Measurements from ENCODE around the gene TIAL1.
A peak's percentile ranks its signal among the peaks of the same experiment; 100 is the strongest.
"Not testable (repeated sequence)": the region's sequence is repeated elsewhere in the genome, so short reads cannot be mapped to it uniquely, and the experiment has no call there.

Gene TIAL1

GRCh38 chr10:119611433-119611832 is 14.7 kb upstream of the TIAL1 start:
- DNase-seq = no peak

DNA sequence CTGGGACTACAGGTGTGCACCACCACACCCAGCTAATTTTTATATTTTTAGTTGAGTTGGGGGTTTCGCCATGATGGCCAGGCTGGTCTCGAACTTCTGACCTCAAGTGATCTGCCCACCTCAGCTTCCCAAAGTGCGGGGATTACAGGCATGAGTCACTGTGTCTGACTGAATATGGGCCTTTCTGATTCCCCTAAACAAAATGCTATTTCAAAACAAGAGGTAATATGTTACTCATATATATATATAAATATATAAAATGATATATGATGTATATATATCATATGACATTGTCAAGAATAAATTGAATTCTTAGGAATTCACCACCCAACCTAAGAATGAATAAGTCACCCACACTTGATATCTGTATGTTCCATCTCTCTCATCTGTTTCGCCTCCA is 12.8 kb upstream of the TIAL1 start:
- DNase-seq = no peak

GRCh38 chr10:119608316-119609155 is 11.8 kb upstream of the TIAL1 start:
- peak; percentile 38 for DNase-seq

- no peak for DNase-seq
Measured at GRCh38 chr10:119604468-119604867, 7.7 kb upstream of the TIAL1 start.

DNA sequence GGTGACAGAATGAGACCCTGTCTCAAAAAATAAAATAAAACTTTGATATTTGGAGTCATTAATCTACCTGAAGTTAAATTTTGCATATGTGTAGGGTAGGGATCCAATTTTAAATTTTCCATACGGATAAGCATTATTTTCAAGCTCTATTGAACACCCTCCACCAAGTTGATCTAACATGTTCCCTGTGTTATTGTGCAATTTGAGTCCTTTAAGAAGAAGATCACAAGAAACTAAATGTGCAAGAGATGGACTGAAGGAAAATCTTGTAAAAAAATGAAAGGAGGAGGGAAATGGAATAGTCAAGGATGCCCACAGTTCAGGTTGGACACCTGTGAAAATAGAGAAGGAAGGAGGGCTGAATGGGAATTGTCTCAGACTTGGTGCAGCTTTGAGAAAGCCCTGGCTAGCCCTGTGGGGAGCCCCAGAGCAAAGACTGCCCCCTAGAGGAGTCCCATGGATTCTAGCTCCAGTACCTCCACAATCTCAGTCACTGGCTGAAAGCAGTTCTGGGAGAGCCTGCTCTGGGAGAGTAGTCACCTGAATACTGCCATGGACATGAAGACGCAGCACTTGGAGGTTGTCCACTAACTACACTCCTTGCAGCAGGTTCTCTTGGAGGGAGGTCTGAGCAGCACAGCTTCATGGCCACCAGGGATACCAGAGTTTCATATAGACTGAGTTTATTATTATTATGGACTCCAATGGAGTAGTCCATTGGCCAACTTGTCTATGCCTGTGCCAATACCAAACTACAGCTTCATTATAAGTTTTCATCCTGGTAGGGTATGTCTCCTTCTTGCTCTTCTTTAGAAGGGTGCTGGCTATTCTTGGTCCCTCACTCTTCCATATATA is 5.7 kb upstream of the TIAL1 start:
- no peak for DNase-seq

GRCh38 chr10:119598397-119598796 is 1.6 kb upstream of the TIAL1 start:
- no peak for DNase-seq

GRCh38 chr10:119597405-119598186 is 832 bp upstream of the TIAL1 start:
- DNase-seq = no peak

GRCh38 chr10:119595676-119596515 is 868 bp downstream of the TIAL1 start:
- peak; percentile 61 for DNase-seq

- DNase-seq = no peak
Measured at GRCh38 chr10:119595134-119595675, 1.6 kb downstream of the TIAL1 start.

DNA sequence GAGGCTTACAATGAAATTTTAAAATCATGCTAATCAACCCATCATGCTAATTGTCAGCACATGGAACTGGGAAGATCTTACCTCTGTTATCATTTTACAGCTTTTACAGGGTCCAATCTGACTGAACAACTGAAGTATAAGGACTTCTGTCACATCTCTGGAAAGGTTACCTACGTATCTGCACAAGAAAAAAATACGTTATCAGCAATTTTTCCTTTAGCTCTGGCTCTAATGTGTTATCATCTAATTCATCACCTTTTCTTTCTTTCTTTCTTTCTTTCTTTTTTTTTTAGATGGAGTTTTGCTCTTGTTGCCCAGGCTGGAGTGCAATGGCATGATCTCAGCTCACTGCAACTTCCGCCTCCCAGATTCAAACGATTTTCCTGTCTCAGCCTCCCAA is 8.7 kb downstream of the TIAL1 start:
- no peak for DNase-seq

- DNase-seq = no peak
Measured at GRCh38 chr10:119578355-119578754, 18.4 kb downstream of the TIAL1 start.

DNA sequence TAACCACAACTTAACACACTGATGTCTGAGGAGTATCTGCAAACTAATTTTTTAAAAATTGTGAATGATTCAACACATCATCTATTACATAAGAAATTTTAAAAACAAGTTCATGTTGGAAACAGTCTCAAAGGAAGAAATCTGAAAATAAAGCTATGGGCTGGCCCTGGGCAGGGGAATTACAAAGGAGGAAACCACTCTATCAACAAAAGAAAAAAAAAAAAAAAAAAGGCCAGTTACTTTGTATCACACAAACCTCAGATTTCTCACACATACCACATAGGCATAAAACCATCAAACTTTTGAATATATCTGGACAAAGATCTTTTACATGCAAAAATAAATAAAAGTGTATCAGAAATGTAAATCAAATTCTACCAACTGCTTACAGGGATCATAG is 20.8 kb downstream of the TIAL1 start:
- no peak for DNase-seq

GRCh38 chr10:119575506-119575905 is 21.3 kb downstream of the TIAL1 start:
- DNase-seq = no peak

DNA sequence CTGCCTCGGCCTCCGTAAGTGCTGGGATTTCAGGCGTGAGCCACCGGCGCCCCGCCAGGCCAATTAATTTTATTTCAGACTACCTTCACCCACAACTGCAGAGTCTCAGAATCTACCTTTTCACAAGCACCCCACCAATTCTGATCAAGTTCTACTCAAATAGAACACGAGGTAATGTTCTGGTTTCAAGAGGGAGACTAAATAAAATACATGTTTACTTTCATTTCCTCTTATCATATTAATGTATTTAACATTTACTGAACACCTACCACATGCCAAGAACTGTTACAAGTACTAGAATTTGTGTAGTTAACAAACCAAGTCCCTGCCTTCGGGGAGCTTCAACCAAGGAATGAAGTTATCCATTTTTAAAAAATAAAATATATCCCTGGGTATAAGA is 28.8 kb downstream of the TIAL1 start:
- no peak for DNase-seq

DNA sequence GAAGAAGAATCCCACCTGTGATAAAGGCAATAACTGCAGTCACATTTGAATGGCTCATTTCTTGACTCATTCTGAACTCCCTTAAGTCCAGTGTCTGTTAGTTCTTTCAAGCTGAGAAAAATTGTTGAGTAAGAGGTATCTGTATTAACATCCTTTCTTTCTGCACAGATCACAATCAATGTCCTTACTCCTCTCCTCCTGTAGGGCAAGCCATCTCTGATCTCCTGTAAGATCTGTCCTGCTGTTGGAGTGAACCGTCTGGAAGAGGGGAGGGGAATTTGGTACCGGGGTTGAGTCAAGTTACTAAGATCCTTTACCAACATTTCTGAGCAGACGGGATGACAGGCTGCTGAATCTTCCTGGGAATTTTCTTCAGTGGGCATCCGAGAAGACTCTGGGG is 34.7 kb downstream of the TIAL1 start:
- DNase-seq = no peak

- DNase-seq = not testable (repeated sequence)
Measured at GRCh38 chr10:119559511-119559910, 37.3 kb downstream of the TIAL1 start.

DNA sequence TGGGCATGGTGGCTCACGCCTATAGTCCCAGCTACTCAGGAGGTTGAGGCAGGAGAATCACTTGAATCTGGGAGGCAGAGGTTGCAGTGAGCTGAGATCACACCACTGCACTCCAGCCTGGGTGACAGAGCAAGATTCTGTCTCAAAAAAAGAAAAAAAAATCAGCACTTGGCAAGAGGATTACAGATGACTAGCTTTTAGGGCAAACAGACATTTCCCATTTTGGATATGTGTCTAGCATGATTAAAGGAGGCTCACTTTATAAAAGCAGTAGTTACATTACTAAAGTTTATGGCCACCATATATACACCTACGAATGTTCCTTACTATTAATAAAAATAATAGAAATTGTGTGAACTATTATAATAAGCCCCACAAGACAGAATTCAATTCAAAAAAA is 40.7 kb downstream of the TIAL1 start:
- not testable (repeated sequence) for DNase-seq

DNA sequence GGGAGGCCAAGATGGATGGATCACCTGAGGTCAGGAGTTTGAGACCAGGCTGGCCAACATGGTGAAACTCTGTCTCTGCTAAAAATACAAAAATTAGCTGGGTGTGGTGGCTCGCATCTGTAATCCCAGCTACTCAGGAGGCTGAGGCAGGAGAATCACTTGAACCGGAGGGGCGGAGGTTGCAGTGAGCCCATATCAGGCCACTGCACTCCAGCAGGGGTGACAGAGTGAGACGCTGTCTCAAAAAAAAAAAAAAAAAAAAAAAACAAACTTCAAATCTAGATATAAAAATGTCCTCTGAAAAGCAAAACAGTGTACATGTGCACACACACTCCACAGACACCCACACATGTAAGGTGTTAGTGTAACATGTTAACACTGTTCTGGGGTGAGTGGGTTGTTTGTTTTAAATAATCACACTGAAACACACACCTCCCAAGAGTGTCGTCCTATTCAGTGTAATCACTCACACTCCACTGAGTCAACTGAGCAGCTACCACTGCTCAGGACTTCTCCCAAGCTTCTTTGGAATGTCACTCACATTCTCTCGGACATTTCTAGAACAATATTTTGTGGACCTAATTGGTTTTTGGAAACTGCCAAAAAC is 41.5 kb downstream of the TIAL1 start:
- DNase-seq = no peak

DNA sequence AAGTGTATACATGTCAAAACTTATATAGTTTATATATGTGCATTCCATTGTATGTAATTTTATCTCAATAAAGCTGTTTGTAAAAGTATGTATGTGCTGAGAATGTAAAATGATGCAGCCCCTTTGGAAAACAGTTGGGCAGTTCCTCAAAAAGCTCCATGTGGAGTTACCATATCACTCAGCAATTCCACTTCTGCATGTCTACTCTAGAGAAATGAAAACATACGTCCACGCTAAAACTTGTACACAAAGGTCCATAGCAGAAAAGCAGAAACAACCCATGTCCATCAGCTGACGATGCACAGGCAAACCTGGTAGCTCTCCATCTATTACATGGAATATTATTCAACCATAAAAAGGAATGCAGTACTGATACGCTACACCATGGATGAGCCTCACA is 45.9 kb downstream of the TIAL1 start:
- DNase-seq = no peak

DNA sequence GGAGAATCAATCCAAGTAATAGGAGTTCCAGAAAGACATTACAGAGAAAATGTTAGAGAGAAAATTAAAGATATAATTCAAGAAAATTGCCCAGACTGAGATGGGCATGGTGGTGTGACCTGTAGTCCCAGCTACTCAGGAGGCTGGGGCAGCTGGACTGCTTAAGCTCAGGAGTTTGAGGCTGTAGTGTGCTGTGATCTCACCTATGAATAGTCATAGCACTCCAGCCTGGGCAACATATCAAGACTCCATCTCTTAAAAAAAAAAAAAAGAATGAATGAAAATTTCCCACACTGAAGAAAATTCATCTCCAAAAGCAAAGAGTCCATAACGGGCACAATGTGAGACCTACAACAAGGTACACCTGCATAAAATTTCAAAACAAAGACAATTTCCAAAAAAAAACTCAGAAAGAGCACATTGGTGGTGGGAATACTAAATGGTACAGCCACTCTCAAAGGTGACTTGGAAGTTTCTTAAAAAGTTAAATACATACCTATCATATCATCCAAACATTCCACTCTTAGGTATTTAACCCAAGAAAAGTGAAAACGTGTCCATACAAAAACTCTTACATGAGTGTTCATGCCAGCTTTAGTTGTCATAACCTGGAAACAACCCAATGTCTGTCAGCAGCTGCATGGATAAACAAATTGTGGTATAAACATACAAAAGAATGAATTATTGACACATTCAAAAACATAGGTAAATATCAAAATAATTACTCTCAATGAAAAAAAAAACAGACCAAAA is 47.3 kb downstream of the TIAL1 start:
- no peak for DNase-seq

DNA sequence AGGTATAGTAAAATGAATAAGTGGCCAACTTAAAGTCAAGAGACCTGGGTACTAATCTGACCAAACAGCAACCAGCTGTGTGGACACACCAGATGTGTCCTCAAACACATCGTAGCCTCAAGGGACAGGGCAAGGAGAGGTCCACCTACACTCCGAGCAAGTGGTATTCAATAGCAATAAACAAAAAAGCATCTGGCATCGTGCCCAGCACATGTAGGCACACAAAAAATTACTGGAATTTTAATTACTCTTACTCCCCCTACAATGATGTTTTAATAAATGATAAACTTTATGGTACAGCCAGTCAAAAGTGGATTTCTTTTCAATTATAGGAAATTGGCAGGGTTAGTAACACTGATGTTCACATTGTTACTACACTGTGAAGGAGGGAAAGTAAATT is 50.8 kb downstream of the TIAL1 start:
- DNase-seq = no peak

All from activated T-cell treated with anti-CD3 and anti-CD28 coated beads, Interleukin-2, amount 50 U/mL, for 1 hour (primary cell).